Measurements from ENCODE around the gene MCF2L2. TPM values are rescaled to one million over a fixed set of nuclear protein-coding genes. Genes with fewer than 3 reads are reported as not detected.

Gene MCF2L2
- polyA plus RNA-seq, 1 donor from 2014 or later: 9.3 TPM

DNA sequence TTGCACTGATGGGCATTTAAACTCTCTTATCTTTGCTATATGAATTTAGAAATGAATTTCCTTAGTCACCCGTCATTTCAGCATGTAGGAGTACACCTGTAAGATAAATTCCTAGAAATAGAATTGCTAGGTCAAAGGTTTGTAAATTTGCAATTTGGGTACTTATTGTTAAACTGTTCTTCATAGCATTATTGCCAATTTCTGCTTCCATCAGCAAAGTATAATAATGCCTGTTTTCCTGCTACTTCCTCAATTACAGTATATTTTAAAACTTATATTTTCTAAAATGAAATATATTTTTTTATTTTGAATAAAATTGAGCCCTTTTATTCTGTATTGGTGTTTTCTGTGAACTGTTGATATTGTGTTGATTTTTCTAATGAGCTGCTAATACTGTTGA, 16.3 kb upstream of the MCF2L2 start:
- Histone ChIP-seq H3K79me2 (replicated peaks; ENCODE audit: insufficient read depth, low read length) (peaks cover 20% of the 10 kb centered on the region), H3K4me2 (ENCODE audit: low read length) (no peak overlapping the region), H4K20me1 (ENCODE audit: insufficient read depth) (no peaks in the 10 kb centered on the region), H3K9me3 (ENCODE audit: low read length) (no peaks in the 10 kb centered on the region), H3K9ac (ENCODE audit: low read length) (no peak overlapping the region), H2AFZ (ENCODE audit: low read depth, low read length) (no peak overlapping the region), H3K36me3 (ENCODE audit: insufficient read depth, low read length) (no peaks in the 10 kb centered on the region), H3K27ac (ENCODE audit: low read length) (no peak overlapping the region), H3K9me2 (ENCODE audit: insufficient read depth, low read length) (no peaks in the 10 kb centered on the region), H3K4me3 (ENCODE audit: low read length) (no peak overlapping the region), H3F3A (ENCODE audit: insufficient read depth, low read length, poor library complexity, severe bottlenecking) (no peaks in the 10 kb centered on the region), H3K27me3 (ENCODE audit: insufficient read depth, low read depth, low read length) (no peaks in the 10 kb centered on the region)
- TF ChIP-seq RAD21 (conservative IDR thresholded peaks at IDR 0.05) (no peak), MXI1 (conservative IDR thresholded peaks at IDR 0.05; ENCODE audit: poor library complexity, severe bottlenecking) (no peak), POLR2AphosphoS5 (IDR thresholded peaks at IDR 0.05) (no peak), EP300 (conservative IDR thresholded peaks at IDR 0.05; ENCODE audit: poor library complexity, severe bottlenecking) (no peak), SMC3 (conservative IDR thresholded peaks at IDR 0.05; ENCODE audit: poor library complexity) (no peak), EZH2 (IDR thresholded peaks at IDR 0.05; ENCODE audit: borderline replicate concordance, insufficient read depth, low read length, poor library complexity, severe bottlenecking) (no peak), TAF1 (IDR thresholded peaks at IDR 0.05; ENCODE audit: low read depth) (no peak), CTCF (IDR thresholded peaks at IDR 0.05; ENCODE audit: poor library complexity, severe bottlenecking) (no peak), REST (IDR thresholded peaks at IDR 0.05; ENCODE audit: borderline replicate concordance) (no peak)

- H3K79me2 ChIP-seq (replicated peaks; ENCODE audit: insufficient read depth, low read length): peaks cover 10% of the 10 kb centered on the region
- H3F3A ChIP-seq (ENCODE audit: insufficient read depth, low read length, poor library complexity, severe bottlenecking): no peaks in the 10 kb centered on the region
- H3K36me3 ChIP-seq (ENCODE audit: insufficient read depth, low read length): no peaks in the 10 kb centered on the region
- no peaks in the 10 kb centered on the region for H3K27me3 ChIP-seq (ENCODE audit: insufficient read depth, low read depth, low read length)
- H3K4me2 ChIP-seq (ENCODE audit: low read length): no peak overlapping the region
- no peak overlapping the region for H3K4me3 ChIP-seq (ENCODE audit: low read length)
- no peak overlapping the region for H3K27ac ChIP-seq (ENCODE audit: low read length)
- no peak overlapping the region for H3K9ac ChIP-seq (ENCODE audit: low read length)
- no peak overlapping the region for H2AFZ ChIP-seq (ENCODE audit: low read depth, low read length)
- H3K9me2 ChIP-seq (ENCODE audit: insufficient read depth, low read length): no peaks in the 10 kb centered on the region
- H4K20me1 ChIP-seq (ENCODE audit: insufficient read depth): no peaks in the 10 kb centered on the region
- TF ChIP-seq CTCF (IDR thresholded peaks at IDR 0.05; ENCODE audit: poor library complexity, severe bottlenecking) (no peak), TAF1 (IDR thresholded peaks at IDR 0.05; ENCODE audit: low read depth) (no peak), EP300 (conservative IDR thresholded peaks at IDR 0.05; ENCODE audit: poor library complexity, severe bottlenecking) (no peak), RAD21 (conservative IDR thresholded peaks at IDR 0.05) (no peak), EZH2 (IDR thresholded peaks at IDR 0.05; ENCODE audit: borderline replicate concordance, insufficient read depth, low read length, poor library complexity, severe bottlenecking) (no peak), MXI1 (conservative IDR thresholded peaks at IDR 0.05; ENCODE audit: poor library complexity, severe bottlenecking) (no peak), POLR2AphosphoS5 (IDR thresholded peaks at IDR 0.05) (no peak), REST (IDR thresholded peaks at IDR 0.05; ENCODE audit: borderline replicate concordance) (no peak), SMC3 (conservative IDR thresholded peaks at IDR 0.05; ENCODE audit: poor library complexity) (no peak)
- H3K9me3 ChIP-seq (ENCODE audit: low read length): no peaks in the 10 kb centered on the region
Measured at GRCh38 chr3:183443395-183444385, 15.3 kb upstream of the MCF2L2 start.
